HPDE6-E6E7 (cell line): ENCODE results near the gene CFAP57.

ENCODE experiments used
- DNase-seq: peaks from one replicate; pipeline ENCODE4 v3.0.0; 2011; ENCODE audit warnings: missing footprints; ENCODE audit errors: extremely low spot score

Gene CFAP57

DNA sequence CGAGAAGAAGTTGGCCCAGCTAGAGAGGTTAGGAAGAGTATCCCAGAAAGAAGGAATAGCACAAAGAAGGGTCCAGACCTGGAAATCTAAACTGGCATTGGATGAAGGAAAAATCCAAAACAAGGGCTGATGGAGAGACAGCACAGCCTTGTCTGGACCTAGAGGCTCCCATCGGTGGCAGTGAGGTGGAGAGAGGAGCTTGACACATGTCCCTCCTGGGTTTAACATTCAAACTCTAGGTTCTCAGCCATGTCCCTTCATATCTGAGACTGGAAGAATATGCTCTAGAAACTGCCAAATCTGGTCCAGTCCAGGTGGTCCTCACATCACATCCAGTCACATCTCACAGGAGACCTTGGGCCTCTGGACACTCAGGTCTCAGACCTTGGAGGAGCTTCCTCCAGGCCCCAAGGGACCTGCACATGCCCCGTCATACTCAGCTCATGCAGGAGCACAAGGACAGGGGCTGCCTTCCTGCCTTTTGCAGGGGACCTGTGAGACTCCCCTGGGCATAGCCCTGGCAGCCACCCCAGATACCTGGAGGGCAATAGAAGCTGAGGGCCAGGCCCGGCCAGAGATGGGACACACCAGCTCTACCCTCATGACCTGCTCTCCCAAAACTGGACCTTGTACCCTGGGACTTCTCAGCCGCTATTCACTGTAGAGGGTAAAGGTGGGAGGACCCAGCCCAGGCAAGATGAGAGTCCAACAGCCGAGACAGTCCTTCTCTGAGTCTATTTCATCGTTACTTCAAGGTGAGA is 105.2 kb downstream of the CFAP57 start:
- DNase-seq, result no peak

GRCh38 chr1:43279161-43279560 is 107.0 kb downstream of the CFAP57 start:
- DNase-seq, result no peak

GRCh38 chr1:43279666-43280065 is 107.5 kb downstream of the CFAP57 start:
- no peak for DNase-seq

- DNase-seq, result no peak
These were observed 108.6 kb downstream of the CFAP57 start for GRCh38 chr1:43280692-43281091.

GRCh38 chr1:43282220-43283195 is 110.4 kb downstream of the CFAP57 start:
- no peak for DNase-seq

DNA sequence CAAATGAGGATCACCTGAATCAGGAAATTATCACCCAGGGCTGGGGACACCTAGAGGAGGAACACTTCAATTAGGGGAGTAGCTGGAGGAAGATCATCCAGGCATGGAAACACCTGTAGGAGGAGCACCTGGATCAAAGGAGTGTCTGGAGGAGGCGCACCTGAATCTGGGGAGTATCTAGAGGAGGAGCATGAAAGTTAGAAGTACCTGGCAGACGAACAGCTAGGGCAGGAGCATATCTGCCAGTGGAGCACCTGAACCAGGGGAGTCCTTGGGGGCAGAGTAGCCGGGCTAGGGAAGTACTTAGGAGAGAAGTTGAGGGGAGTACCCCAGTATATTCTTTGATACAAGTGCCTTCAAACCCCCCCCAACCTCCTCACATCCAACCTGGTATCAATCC is 111.9 kb downstream of the CFAP57 start:
- DNase-seq, result no peak

- no peak for DNase-seq
These were observed 112.5 kb downstream of the CFAP57 start for GRCh38 chr1:43284546-43285110.

GRCh38 chr1:43285269-43285990 is 113.3 kb downstream of the CFAP57 start, which contains the start of gene C1orf210:
C1orf210 (minus strand) TSS chr1:43285581; CDS start chr1:43283270, 2,311 bp downstream.
- DNase-seq, result peak; percentile 98

DNA sequence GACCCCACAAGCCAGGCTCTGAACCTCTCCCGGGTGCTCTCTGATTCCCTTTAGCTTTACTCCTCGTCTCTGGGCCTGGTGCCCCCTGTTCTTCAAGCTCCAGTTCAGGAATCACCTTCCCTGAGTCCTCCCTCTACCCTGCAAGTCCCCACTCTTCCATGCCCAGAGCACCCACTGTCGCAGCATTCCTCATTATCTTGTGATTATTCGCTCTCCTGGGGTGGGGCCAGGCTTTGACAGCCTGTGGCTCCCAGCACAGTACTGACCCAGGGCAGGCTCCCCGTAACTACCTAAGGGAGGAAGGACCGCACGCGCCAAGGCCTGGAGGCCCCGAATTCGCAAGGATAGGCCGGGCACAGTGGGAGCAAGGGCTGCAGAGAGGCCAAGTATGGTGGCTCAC is 114.0 kb downstream of the CFAP57 start:
- no peak for DNase-seq

GRCh38 chr1:43286533-43286932 is 114.4 kb downstream of the CFAP57 start:
- no peak for DNase-seq

GRCh38 chr1:43288058-43288784 is 116.1 kb downstream of the CFAP57 start:
- no peak for DNase-seq

GRCh38 chr1:43288785-43289706 is 116.9 kb downstream of the CFAP57 start:
- no peak for DNase-seq

- DNase-seq, result no peak
These were observed 120.1 kb downstream of the CFAP57 start for GRCh38 chr1:43292216-43292615.

DNA sequence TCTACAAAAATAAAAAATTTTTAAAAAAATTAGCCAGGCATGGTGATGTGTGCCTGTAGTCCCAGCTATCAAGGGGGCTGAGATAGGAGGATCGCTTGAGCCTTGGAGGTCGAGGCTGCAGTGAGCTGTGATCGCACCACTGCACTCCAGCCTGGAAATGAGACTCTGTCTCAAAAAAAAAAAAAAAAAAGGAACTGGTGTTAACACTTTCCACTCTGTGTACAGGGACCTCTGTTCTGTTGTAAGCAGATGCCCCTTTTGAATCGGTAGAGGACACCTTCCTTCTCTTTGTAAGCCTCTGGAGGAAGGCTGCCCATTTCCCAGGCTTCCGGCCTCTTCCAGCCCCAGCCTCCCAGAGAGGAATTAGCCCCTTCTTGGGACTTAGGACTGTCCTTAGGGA is 120.5 kb downstream of the CFAP57 start:
- no peak for DNase-seq

DNA sequence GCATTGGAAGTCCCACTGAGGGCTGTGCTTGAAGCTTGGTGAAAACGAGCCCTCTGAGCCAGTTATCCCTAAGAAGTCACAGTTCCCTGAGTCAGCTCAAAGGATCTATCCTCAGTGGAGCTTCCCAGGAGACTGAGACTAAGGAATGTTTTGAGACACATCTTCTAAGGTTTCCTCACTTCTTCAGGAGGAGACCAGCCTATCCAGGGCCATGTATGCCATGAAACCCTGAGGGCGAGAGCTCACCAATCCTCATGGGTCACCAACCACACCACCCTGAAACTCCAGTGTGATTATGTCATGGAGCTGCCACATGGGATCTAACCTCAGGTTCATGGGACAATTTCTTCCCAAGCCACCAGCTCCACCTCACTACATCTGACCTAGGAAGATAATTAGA is 121.0 kb downstream of the CFAP57 start:
- no peak for DNase-seq

DNA sequence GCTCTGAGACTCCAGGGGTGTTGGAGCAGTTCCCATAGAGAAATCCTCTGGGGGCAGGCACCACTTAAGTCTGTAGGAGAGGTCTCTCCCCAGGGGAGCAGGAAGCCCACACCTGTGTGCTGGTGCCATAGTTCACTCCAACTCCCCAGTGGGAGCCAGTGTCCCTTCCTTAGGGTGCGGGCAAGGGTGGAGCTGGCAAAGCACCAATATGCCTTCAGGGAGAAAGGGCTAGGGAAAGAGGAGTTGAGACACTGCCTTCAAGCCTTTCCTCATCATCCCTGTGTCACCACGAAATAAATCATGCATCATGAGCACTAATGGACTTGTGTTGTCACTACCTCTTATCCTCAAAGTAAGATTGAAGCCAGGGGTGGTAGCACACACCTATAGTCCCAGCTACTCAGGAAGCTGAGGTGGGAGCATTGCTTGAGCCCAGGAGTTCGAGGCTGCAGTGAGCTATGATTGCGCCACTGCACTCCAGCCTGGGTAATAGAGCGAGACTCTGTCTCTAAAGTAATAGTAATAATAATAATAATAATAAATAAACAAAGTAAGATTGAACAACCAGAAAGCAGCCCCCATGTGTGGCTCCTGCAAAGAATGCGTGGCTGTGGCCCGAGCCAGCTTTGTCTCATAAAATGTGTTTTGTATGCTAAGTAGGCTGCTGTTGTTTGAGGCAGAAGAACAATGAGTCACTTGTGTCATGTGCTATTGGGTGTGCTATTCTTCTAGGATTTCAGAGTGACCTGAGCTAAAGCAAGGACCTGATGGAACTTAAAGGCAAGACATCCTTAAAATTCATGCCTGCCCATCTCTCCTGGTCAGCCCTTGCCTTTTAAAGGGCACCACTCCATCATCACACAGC is 122.0 kb downstream of the CFAP57 start:
- peak; percentile 54 for DNase-seq

DNA sequence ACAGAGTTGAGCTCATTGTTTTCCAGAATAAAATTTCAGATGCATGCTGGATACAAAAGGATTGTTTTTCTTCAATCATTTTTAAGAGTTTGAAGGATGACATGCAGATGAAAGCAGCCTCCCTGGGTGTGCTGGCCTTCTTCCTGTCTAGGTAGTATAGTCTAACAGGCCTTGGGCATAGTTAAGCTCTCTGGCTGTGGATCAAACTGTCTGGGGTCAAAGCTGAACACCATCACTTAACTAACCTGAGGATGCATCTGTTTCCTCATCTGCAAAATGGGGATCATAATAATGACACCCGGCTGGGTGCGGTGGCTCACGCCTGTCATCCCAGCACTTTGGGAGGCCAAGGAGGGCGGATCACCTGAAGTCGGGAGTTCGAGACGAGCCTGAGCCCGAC is 122.6 kb downstream of the CFAP57 start:
- no peak for DNase-seq

DNA sequence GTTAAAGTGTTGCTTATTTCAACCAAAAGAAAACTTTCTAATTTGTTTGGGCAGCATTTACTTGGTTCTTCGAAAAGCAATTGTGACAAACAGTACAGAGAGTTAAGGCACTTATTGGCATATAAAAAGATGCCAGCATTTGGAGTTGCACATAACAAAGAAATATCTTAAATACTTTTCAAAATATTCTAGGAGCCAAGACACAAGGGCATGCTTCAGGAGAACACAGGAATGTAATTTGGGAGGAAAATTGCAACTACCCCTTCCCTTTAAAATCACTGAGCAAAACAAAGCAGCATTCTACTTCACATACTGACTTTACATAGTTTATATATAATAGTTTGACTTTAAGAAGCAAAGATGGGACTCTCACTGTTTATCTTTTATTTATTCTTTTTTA is 124.1 kb downstream of the CFAP57 start:
- no peak for DNase-seq

- DNase-seq, result no peak
These were observed 125.9 kb downstream of the CFAP57 start for GRCh38 chr1:43298055-43298454.
